ENCODE measurements around the gene CCDC192. TPM values are rescaled to one million over a fixed set of nuclear protein-coding genes. Genes with fewer than 3 reads are reported as not detected.

The CCDC192 gene
- total RNA-seq, 6 experiments from 2014 or later = not detected

GRCh38 chr5:127832067-127832466 is 128.9 kb downstream of the CCDC192 start:
- Histone ChIP-seq H3K4me1 (no peaks in the 10 kb centered on the region), H3K9me3 (no peaks in the 10 kb centered on the region), H3K27me3 (no peaks in the 10 kb centered on the region), H3K4me3 (no peak overlapping the region), H3K27ac (no peak overlapping the region), H3K36me3 (no peaks in the 10 kb centered on the region)
- 82% methylated on average over 5 of the region's 5 CpGs for WGBS (ENCODE audit: insufficient coverage, low coverage, low lambda C conversion rate, missing lambda C conversion rate)
- no peak for DNase-seq
- intact Hi-C loops (cut with DNase I) = no loop called here
- ATAC-seq = peak in 1 of 4 donors; percentile 47
- no peak for TF ChIP-seq CTCF (IDR thresholded peaks at IDR 0.05)
- no peak for TF ChIP-seq POLR2A (IDR thresholded peaks at IDR 0.05)

GRCh38 chr5:127834094-127834531 is 130.9 kb downstream of the CCDC192 start:
- Histone ChIP-seq H3K36me3 (no peaks in the 10 kb centered on the region), H3K4me3 (no peak overlapping the region), H3K4me1 (no peaks in the 10 kb centered on the region), H3K9me3 (no peaks in the 10 kb centered on the region), H3K27ac (no peak overlapping the region), H3K27me3 (no peaks in the 10 kb centered on the region)
- 28% methylated on average over 2 of the region's 2 CpGs for WGBS (ENCODE audit: insufficient coverage, low coverage, low lambda C conversion rate, missing lambda C conversion rate)
- intact Hi-C loops (cut with DNase I) = no loop called here
- DNase-seq (no peak), ATAC-seq (no peak)
- TF ChIP-seq POLR2A (IDR thresholded peaks at IDR 0.05) (no peak), CTCF (IDR thresholded peaks at IDR 0.05) (no peak)

- Histone ChIP-seq H3K36me3 (no peaks in the 10 kb centered on the region), H3K4me1 (no peaks in the 10 kb centered on the region), H3K4me3 (no peak overlapping the region), H3K27ac (no peak overlapping the region), H3K9me3 (no peaks in the 10 kb centered on the region), H3K27me3 (no peaks in the 10 kb centered on the region)
- WGBS (ENCODE audit: insufficient coverage, low coverage, low lambda C conversion rate, missing lambda C conversion rate) = 54% methylated on average over 5 of the region's 5 CpGs
- no peak for ATAC-seq
- DNase-seq = no peak
- no peak for TF ChIP-seq POLR2A (IDR thresholded peaks at IDR 0.05)
- TF ChIP-seq CTCF (IDR thresholded peaks at IDR 0.05) = no peak
- intact Hi-C loops (cut with DNase I) = no loop called here
These were observed 131.4 kb downstream of the CCDC192 start for GRCh38 chr5:127834554-127834953.

GRCh38 chr5:127838661-127839060 is 135.5 kb downstream of the CCDC192 start:
- no peaks in the 10 kb centered on the region for H3K4me1 ChIP-seq
- no peak for DNase-seq
- no peaks in the 10 kb centered on the region for H3K9me3 ChIP-seq
- H3K27ac ChIP-seq = no peak overlapping the region
- H3K4me3 ChIP-seq = no peak overlapping the region
- 46% methylated on average over 3 of the region's 3 CpGs for whole genome bisulfite sequencing (ENCODE audit: insufficient coverage, low coverage, low lambda C conversion rate, missing lambda C conversion rate)
- TF ChIP-seq CTCF (IDR thresholded peaks at IDR 0.05) = no peak
- TF ChIP-seq POLR2A (IDR thresholded peaks at IDR 0.05) = no peak
- peak in 2 of 4 donors; percentile 12 to 37 for ATAC-seq
- intact Hi-C loops (cut with DNase I) = no loop called here
- no peaks in the 10 kb centered on the region for H3K36me3 ChIP-seq
- no peaks in the 10 kb centered on the region for H3K27me3 ChIP-seq

GRCh38 chr5:127839072-127839471 is 135.9 kb downstream of the CCDC192 start:
- no peaks in the 10 kb centered on the region for H3K36me3 ChIP-seq
- no peak for TF ChIP-seq CTCF (IDR thresholded peaks at IDR 0.05)
- no peak for TF ChIP-seq POLR2A (IDR thresholded peaks at IDR 0.05)
- intact Hi-C loops (cut with DNase I) = no loop called here
- H3K27me3 ChIP-seq = no peaks in the 10 kb centered on the region
- no peak overlapping the region for H3K27ac ChIP-seq
- no peak overlapping the region for H3K4me3 ChIP-seq
- no peaks in the 10 kb centered on the region for H3K4me1 ChIP-seq
- ATAC-seq (peak in 2 of 4 donors; percentile 42 to 50), DNase-seq (no peak)
- no peaks in the 10 kb centered on the region for H3K9me3 ChIP-seq
